ENCODE measurements around the gene DENND1A. TPM values are rescaled to one million over a fixed set of nuclear protein-coding genes. Genes with fewer than 3 reads are reported as not detected.

The DENND1A gene
- polyA plus RNA-seq, 2 of the 4 experiments (the other 2 are of a cell fraction), result 15.1 to 21.9 TPM

- DNase-seq (ENCODE audit: low read depth in 1 of 2, low spot score in 1 of 2) (no peak), FAIRE-seq (no peak), ATAC-seq (no peak)
- Histone ChIP-seq H3K4me3 (no peak overlapping the region), H3K9me3 (no peaks in the 10 kb centered on the region), H3K4me2 (no peak overlapping the region), H3K4me1 (peaks cover 4% of the 10 kb centered on the region; the same call in 2 of the 3 replicates), H3K27ac (no peak overlapping the region)
- no peak for TF ChIP-seq NPAS2 (CRISPR knock-in tag; IDR thresholded peaks at IDR 0.05; ENCODE audit: borderline replicate concordance)
- no peak for TF ChIP-seq REST (IDR thresholded peaks at IDR 0.05)
- TF ChIP-seq MAZ (IDR thresholded peaks at IDR 0.05; ENCODE audit: borderline replicate concordance, low read depth, low read length), result no peak
- no peak for TF ChIP-seq ZSCAN20 (CRISPR knock-in tag; IDR thresholded peaks at IDR 0.05)
- no peak for TF ChIP-seq NFE2L2 (conservative IDR thresholded peaks at IDR 0.05; ENCODE audit: low read length)
- TF ChIP-seq NR3C1 (IDR thresholded peaks at IDR 0.05), result no peak
- ChIA-PET CTCF (interaction anchor here (0.5 to 1.8 kb wide), 3 partner anchors 12 to 854 kb away, joined by 3 to 4 read pairs (median 4); no protein-coding TSS in a partner anchor), POLR2A (no interaction called here)
- WGBS (ENCODE audit: missing lambda C conversion rate), result 91% methylated on average over 3 of the region's 3 CpGs
Observed at GRCh38 chr9:123555646-123556045, 374.3 kb downstream of the DENND1A start.

GRCh38 chr9:123552530-123552929, 377.4 kb downstream of the DENND1A start:
- no peaks in the 10 kb centered on the region for H3K9me3 ChIP-seq
- ChIA-PET POLR2A (no interaction called here), CTCF (interaction anchor here (1.4 to 14.5 kb wide), 2 partner anchors 10 to 488 kb away, joined by 4 to 160 read pairs; no protein-coding TSS in a partner anchor)
- no peak overlapping the region for H3K27ac ChIP-seq
- DNase-seq (ENCODE audit: low read depth in 1 of 2, low spot score in 1 of 2) (no peak), ATAC-seq (no peak; a peak in 1 of 6 replicates), FAIRE-seq (no peak)
- 79% methylated on average over 5 of the region's 5 CpGs for WGBS (ENCODE audit: missing lambda C conversion rate)
- no peak overlapping the region for H3K4me3 ChIP-seq
- no peak overlapping the region for H3K4me2 ChIP-seq
- TF ChIP-seq POLR2A (IDR thresholded peaks at IDR 0.05; ENCODE audit: low read length) (no peak), ELK1 (IDR thresholded peaks at IDR 0.05; ENCODE audit: low read depth, low read length) (no peak), CTCF (IDR thresholded peaks at IDR 0.05) (no peak), FOXS1 (CRISPR knock-in tag; IDR thresholded peaks at IDR 0.05) (no peak), NFE2L2 (conservative IDR thresholded peaks at IDR 0.05; ENCODE audit: low read length) (no peak), SMC3 (IDR thresholded peaks at IDR 0.05) (no peak), ZFP36 (IDR thresholded peaks at IDR 0.05; ENCODE audit: borderline replicate concordance, partially characterized antibody) (no peak), KDM5A (IDR thresholded peaks at IDR 0.05) (no peak)
- H3K4me1 ChIP-seq, result peaks cover 13% of the 10 kb centered on the region

GRCh38 chr9:123551734-123552133, 378.2 kb downstream of the DENND1A start:
- Histone ChIP-seq H3K4me3 (no peak overlapping the region), H3K4me2 (no peak overlapping the region), H3K9me3 (no peaks in the 10 kb centered on the region), H3K27ac (no peak overlapping the region), H3K4me1 (peaks cover 13% of the 10 kb centered on the region)
- CTCF ChIA-PET, result interaction anchor here (1.4 to 14.5 kb wide), 2 partner anchors 9 to 489 kb away, joined by 4 to 160 read pairs; no protein-coding TSS in a partner anchor
- FAIRE-seq, result no peak
- 85% methylated on average over 10 of the region's 10 CpGs for WGBS (ENCODE audit: missing lambda C conversion rate)
- ATAC-seq, result no peak
- POLR2A ChIA-PET, result no interaction called here
- no peak for DNase-seq (ENCODE audit: low read depth in 1 of 2, low spot score in 1 of 2)
- TF ChIP-seq HMGXB4 (CRISPR knock-in tag; IDR thresholded peaks at IDR 0.05; ENCODE audit: borderline replicate concordance), result no peak
- no peak for TF ChIP-seq GATA3 (IDR thresholded peaks at IDR 0.05; ENCODE audit: borderline replicate concordance)
- no peak for TF ChIP-seq REST (IDR thresholded peaks at IDR 0.05)
- no peak for TF ChIP-seq EHF (CRISPR knock-in tag; IDR thresholded peaks at IDR 0.05)
- no peak for TF ChIP-seq SMC3 (IDR thresholded peaks at IDR 0.05)
- TF ChIP-seq MAFK (IDR thresholded peaks at IDR 0.05; ENCODE audit: partially characterized antibody), result no peak
- no peak for TF ChIP-seq CEBPB (IDR thresholded peaks at IDR 0.05)
- no peak for TF ChIP-seq TFCP2L1 (CRISPR knock-in tag; IDR thresholded peaks at IDR 0.05)
- TF ChIP-seq MAX (IDR thresholded peaks at IDR 0.05), result no peak
- TF ChIP-seq BHLHE40 (IDR thresholded peaks at IDR 0.05; ENCODE audit: low read depth, low read length), result no peak
